ENCODE results near the gene MAX. TPM values are rescaled to one million over a fixed set of nuclear protein-coding genes. Genes with fewer than 3 reads are reported as not detected.

MAX gene
- total and polyA plus RNA-seq, 2 of the 8 experiments (the other 6 are each of a cell fraction or from before 2014, with no cell fraction given) = 36.9 to 65.1 TPM

- no peak overlapping the region for H4K91ac ChIP-seq (replicated peaks; ENCODE audit: insufficient read length, low read length)
- DNase-seq (ENCODE audit: low read depth in 1 of 2, low spot score in 2 of 2) = no peak
- POLR2A ChIA-PET (ENCODE audit: partially characterized antibody) = interaction anchor here (0.9 to 1.1 kb wide), 2 partner anchors 35 to 83 kb away, joined by 3 read pairs; no protein-coding TSS in a partner anchor
- TF ChIP-seq MAX (IDR thresholded peaks at IDR 0.05) (0 out of 2 replicates have a peak, but pooled peaks have one; percentile 33), CHD1 (IDR thresholded peaks at IDR 0.05; ENCODE audit: low read depth, low read length) (no peak), YY1 (IDR thresholded peaks at IDR 0.05; ENCODE audit: low read depth, low read length) (0 out of 2 replicates have a peak, but pooled peaks have one; percentile 42), BACH1 (IDR thresholded peaks at IDR 0.05; ENCODE audit: low read length) (0 out of 2 replicates have a peak, but pooled peaks have one; percentile 2), RAD21 (IDR thresholded peaks at IDR 0.05 in 1 of 2, conservative IDR thresholded peaks at IDR 0.05 in 1 of 2; ENCODE audit: low read depth in 2 of 2, low read length in 2 of 2) (0 out of 4 replicates have a peak, but pooled peaks of 1 of the 2 experiments have one; percentile 14), CTCF (IDR thresholded peaks at IDR 0.05; ENCODE audit: control extremely low read depth in 1 of 3, insufficient read depth in 1 of 3, low read depth in 1 of 3, low read length in 3 of 3) (peak in 1 of 3 experiments; percentile 15; a peak in 1 of 4 replicates), HDAC2 (IDR thresholded peaks at IDR 0.05; ENCODE audit: borderline replicate concordance in 1 of 2, low read depth in 2 of 2, low read length in 2 of 2) (0 out of 4 replicates have a peak, but pooled peaks of 1 of the 2 experiments have one; percentile 9)
Observed at GRCh38 chr14:65103150-65103760, 938 bp upstream of the MAX start.

More at GRCh38 chr14:65103150-65103760, 938 bp upstream of the MAX start:
- FAIRE-seq = no peak
- H3K27me3 ChIP-seq (replicated peaks in 1 of 4; ENCODE audit: control insufficient read depth in 3 of 4, extremely low read depth in 1 of 4, insufficient read depth in 3 of 4, low read length in 3 of 4) = no peaks in the 10 kb centered on the region; a peak in 2 of 7 replicates
- no peak overlapping the region for H4K5ac ChIP-seq (ENCODE audit: insufficient read length, low read depth, low read length)
- H3K4me2 ChIP-seq (ENCODE audit: insufficient read depth in 1 of 2, low read depth in 2 of 2, low read length in 2 of 2) = peak overlapping the region; percentile 81 to 91
- H2BK12ac ChIP-seq (ENCODE audit: low read depth, low read length) = no peak overlapping the region
- peaks cover 0 to 1% (median 0%) of the 10 kb centered on the region in 4 experiments; a peak in 2 of 7 replicates for H3K4me1 ChIP-seq (replicated peaks in 1 of 4; ENCODE audit: control insufficient read depth in 3 of 4, insufficient read depth in 4 of 4, low read length in 3 of 4)
- H3K27ac ChIP-seq (ENCODE audit: low read depth, low read length) = no peak overlapping the region
- no peak overlapping the region for H3K4ac ChIP-seq (replicated peaks; ENCODE audit: insufficient read length, low read depth, low read length)
- H3K56ac ChIP-seq (replicated peaks; ENCODE audit: insufficient read length, low read depth, low read length) = no peak overlapping the region
- CTCF ChIA-PET (ENCODE audit: partially characterized antibody) = interaction anchor here (0.6 to 1.6 kb wide), 5 partner anchors 42 to 837 kb away, joined by 3 to 5 read pairs (median 4); partner anchors contain the start of gene FNTB
- no peak overlapping the region for H2BK20ac ChIP-seq (ENCODE audit: low read length)
- H3K9ac ChIP-seq (replicated peaks in 1 of 4; ENCODE audit: extremely low read depth in 1 of 4, low read depth in 3 of 4, low read length in 3 of 4) = peak overlapping the region in 2 of 4 experiments; percentile 13 to 65; a peak in 4 of 7 replicates
- H3K18ac ChIP-seq (ENCODE audit: extremely low read depth, low read length) = no peak overlapping the region
- no peak overlapping the region for H3K14ac ChIP-seq (ENCODE audit: insufficient read length)
- H3K23ac ChIP-seq (ENCODE audit: insufficient read length) = no peak overlapping the region
- H4K8ac ChIP-seq (ENCODE audit: extremely low read depth, insufficient read depth, low read length) = no peak overlapping the region
- peaks cover 0 to 28% of the 10 kb centered on the region in 2 experiments; a peak in 2 of 4 replicates for H3K79me2 ChIP-seq (ENCODE audit: control insufficient read depth in 1 of 2, insufficient read depth in 2 of 2, low read length in 2 of 2)
- H3K9me3 ChIP-seq (ENCODE audit: insufficient read depth in 2 of 2, low read depth in 1 of 2, low read length in 1 of 2) = no peaks in the 10 kb centered on the region
- H2BK120ac ChIP-seq (replicated peaks; ENCODE audit: low read depth, low read length) = no peak overlapping the region
- H3K79me1 ChIP-seq (ENCODE audit: low read depth, low read length) = no peaks in the 10 kb centered on the region; the same call in 1 of the 2 replicates
- no peak overlapping the region for H2BK5ac ChIP-seq (ENCODE audit: low read depth, low read length)
- H3K36me3 ChIP-seq (ENCODE audit: control insufficient read depth in 2 of 4, insufficient read depth in 4 of 4, low read length in 3 of 4) = peaks cover 0 to 4% (median 0%) of the 10 kb centered on the region in 4 experiments; a peak in 2 of 8 replicates
- peak overlapping the region; percentile 63 to 89 (median 72) for H3K4me3 ChIP-seq (ENCODE audit: extremely low read depth in 1 of 4, insufficient read depth in 2 of 4, low read depth in 3 of 4, low read length in 4 of 4)
- H4K20me1 ChIP-seq (replicated peaks in 1 of 2; ENCODE audit: control insufficient read depth in 1 of 2, insufficient read depth in 2 of 2, low read length in 2 of 2) = peaks cover 0 to under 1% of the 10 kb centered on the region in 2 experiments
- H2AFZ ChIP-seq (ENCODE audit: low read length) = peak overlapping the region; percentile 78
- H2AK5ac ChIP-seq (ENCODE audit: low read depth, low read length) = no peak overlapping the region
- 14% methylated on average over 22 of the region's 22 CpGs; no CpG with 5 or more reads in 1 of the 2 experiments for WGBS, 2 experiments (ENCODE audit: extremely low coverage in 1 of 2, insufficient coverage in 1 of 2, insufficient read length in 1 of 2, insufficient replicate concordance in 2 of 2, low coverage in 1 of 2, low lambda C conversion rate in 2 of 2, missing lambda C conversion rate in 1 of 2)
- H3K23me2 ChIP-seq (ENCODE audit: low read depth, low read length) = peaks cover 5% of the 10 kb centered on the region; the same call in 1 of the 2 replicates
- no peak overlapping the region for H2BK15ac ChIP-seq (ENCODE audit: low read length)
